ENCODE results near the gene RRP8.

The RRP8 gene

DNA sequence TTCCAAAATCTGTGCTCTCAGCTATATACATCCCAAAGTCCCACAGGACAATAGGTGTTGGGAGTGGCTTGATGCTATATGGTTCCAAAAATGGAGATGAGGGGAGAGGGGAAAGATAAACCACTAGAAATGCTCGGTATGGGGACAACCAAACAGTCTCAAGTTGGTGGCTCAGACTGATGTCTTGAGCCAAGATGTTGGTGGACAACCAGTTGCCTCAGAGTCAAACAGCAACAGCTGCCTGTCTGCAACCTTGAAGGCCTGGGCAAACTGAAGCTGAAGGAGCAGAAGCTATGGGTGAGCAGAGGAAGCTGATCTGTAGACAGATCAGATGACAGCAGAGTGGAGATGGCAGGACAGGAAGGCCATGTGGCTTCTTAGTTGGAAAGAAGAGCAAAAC lies 4.0 kb downstream of the RRP8 start:
- DNase-seq, result no peak

DNA sequence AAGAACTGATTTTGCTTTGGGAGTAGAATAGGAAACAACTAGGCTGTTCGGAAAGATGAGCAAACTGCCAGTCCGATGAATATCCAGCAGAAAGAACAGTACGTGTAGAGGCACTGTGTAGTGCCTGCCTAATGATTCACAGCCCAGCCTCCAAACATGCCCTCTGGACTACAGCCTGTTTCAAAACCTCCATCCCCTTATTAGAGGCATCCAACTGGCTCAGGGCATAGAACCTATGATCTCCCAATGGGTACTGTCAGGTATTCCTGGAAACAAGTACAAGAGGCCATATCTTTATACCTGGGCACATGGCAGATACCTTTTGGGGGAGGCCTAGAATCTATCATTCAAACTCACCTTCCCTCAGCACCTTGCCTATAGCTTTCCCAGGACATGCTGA lies 4.9 kb downstream of the RRP8 start:
- DNase-seq, result no peak

DNA sequence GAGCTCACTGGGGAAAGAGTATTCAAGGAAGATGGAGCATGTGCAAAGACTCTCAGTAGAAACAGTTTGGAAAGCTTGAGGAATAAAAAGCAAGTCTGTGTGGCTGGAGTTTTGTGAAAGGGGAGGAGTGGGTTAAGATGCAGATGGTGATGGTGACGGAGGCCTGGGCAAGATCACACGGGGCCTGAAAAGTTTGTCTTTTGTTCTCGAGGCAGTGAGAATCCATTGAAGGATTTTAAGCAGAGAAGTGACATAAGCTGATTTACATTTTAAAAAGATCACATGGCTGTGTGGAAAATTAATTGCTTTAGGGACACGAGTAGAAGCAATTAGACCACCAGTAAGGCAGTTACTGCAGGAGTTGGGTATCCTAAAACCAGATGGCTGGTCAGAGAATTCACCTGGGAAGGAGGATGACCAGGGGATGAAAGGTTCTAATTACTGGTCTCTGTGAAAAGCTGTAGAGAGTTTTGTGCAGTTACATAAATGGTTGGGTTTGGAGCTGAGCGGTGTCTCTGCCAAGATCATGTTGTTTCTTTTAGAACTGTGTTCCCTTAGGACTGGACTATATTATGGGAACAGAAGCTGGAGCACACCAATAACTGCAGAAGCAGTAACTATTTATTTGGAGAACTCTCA lies 7.1 kb downstream of the RRP8 start:
- DNase-seq, result no peak

DNA sequence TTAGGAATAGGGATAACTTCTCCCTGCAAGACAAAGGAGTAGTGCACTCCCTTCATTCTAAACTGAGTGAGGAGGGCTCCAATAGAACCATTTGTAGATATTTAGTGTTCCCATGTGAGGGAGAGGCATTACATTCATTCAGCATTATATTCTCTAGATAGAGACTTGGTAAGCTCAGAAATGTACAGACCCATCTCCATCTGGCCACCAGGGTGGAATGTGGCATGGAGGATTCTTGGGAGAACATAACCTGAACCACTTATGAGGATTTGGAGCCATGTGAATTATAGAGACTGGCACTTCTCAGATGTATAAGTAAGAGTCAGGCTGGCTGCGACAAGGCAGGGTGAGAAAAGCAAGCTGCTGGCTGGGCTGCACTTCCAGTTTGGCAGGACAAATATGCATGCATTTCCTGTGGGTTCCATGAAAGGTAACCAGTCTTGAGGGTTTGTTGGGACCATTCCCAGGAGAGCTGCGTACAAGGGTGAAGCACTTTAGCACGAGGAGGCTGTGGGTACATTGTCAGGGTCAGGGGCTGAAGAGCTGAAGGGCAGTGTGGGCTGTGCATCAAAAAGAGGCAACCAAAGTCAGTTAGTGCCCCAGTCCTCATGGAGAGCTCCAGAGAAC lies 9.2 kb downstream of the RRP8 start:
- DNase-seq, result no peak

DNA sequence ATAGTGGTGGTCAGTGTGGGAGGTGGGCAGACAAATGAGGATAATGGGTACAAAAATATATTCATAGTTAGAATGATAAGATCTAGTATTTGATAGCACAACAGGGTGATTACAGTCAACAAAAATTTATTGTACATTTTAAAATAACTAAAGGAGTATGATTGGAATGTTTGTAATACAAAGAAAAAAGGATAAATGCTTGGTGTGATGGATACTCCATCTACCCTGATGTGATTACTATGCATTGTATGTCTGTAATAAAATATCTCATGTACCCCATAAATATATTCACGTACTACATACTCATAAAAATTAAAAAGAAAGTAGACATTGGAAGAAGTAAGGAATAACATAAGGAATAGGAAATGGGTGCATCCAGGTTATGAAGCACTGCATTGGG lies 15.4 kb downstream of the RRP8 start:
- DNase-seq, result no peak

DNA sequence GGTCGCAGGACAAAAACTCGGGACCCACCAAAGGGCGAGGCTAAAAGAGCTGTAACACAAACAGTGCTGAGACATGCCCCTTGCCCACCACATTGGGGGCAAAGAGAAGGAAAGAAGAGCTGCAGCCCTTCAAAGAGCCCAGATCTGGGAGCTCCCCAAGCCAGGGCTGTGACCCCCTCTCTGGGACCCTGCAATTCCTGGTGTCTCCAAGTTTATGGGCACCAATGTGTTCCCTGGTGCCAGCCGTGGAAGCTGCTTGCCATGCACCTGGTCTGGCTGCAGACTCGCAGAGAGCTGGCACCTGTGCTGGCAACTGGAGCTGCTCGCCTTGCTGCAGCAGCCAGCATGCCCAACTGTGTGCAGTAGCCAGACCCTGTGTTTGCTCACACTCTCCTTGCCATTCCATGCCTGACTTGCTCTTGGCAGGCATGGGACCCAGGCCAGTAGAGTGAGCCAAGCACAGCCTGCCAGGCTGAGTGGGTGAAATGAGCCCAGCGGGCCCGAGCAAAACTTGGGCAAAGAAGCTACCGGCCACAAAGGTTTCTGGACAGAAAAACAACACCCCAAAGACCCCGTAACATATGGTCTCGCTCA lies 16.0 kb downstream of the RRP8 start:
- DNase-seq, result no peak

DNA sequence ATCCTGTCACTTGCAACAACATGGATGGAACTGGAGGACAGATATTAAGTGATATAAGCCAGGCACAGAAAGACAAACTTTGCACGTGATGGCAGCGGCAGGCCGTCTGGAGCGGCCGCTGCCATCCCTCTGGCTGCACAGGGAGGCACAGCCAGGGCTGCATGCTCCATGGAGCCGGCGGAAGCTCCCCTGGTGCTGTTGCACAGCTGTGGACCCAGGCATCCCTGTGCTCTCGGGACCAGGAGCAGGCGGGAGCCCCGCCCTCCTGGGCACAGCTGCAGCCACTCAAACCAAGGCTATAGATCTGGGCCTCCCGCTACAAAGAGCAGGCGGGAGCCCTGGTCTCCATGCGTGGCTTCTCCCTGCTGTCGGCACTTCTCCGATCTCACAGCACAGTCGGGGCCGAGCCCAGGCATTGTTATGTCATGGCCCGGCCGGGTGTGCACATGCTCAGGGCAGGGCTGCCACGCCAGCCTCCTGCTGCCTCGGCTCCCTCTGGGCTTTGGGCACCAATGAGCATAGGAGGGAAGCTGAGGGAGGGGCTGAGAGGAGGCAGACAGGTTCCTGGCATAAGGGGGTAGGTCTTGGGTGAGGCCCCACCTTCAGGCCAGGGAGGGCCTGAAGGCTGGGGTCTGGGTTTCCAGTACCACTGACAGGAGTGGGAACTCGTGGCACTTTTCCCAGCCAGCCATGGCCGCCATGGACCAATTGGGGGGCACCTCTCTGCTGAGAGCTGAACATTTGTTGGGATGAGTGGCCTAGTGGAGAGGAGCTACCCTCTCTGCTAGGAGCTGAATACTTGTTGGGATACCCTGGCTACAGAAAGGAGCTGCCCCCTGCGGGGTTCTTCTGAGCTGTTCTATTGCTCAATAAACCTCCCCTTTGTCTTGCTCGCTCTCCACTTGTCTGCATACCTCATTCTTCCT lies 16.7 kb downstream of the RRP8 start:
- DNase-seq, result no peak

DNA sequence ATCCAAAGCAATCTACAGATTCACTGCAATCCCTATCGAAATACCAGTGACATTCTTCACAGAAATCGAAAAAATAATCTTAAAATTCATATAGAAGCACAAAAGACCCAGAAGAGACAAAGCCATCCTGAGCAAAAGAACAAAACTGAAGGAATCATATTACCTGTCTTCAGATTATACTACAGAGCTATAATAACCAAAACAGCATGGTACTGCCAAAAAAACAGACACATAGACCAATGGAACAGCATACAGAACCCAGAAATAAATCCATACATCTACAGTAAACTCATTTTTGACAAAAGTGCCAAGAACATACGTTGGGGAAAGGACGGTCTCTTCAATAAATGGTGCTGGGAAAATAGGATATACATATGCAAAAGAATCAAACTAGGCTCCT lies 18.9 kb downstream of the RRP8 start:
- DNase-seq, result no peak

DNA sequence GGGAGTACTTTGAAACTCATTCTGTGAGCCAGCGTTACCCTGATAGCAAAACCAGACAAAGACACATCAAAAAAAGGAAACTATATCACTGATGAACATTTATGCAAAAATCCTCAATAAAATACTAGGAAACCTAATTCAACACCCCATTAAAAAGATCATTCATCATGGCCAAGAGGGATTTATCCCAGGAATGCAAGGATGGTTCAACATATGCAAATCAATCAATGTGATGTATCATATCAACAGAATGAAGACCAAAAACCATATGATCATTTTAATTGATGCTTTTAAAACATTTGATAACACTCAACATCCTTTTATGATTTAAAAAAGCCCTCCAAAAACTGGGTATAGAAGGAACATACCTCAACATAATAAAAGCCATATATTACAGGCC lies 19.8 kb downstream of the RRP8 start:
- no peak for DNase-seq

DNA sequence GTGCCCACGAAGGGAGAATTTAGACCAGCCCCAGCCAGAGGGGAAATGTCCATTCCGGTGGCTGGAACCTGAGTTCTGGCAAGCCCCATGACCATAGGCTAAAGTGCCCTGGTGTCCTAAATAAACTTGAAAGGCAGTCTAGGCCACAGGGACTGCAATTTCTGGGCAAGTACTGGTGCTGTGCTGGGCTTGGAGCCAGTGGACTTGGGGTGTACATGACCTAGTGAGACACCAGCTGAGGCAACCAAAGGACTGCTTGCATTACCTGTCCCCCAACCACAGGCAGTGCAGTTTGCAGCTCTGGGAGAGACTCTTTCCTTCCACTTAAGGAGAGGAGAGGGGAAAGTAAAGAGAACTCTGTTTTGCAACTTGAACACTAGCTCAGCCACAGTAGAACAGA lies 23.7 kb downstream of the RRP8 start:
- DNase-seq, result no peak

DNA sequence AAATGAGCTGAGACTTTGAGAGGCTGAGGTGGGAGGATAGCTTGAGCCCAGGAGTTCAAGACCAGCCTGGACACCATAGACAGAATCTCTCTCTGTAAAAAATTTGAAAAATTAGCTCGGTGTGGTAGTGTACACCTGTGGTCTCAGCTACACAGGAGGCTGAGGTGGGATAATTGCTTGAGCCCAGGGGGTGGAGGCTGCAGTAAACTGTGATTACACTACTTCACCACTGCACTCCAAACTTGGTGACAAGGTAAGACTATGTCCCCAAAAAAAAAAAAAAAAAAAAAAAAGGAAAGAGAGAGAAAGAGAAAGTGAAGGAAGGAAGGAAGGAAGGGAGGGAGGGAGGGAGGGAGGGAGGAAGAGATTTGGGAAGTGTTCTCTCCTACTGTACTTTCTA lies 25.3 kb downstream of the RRP8 start:
- no peak for DNase-seq

DNA sequence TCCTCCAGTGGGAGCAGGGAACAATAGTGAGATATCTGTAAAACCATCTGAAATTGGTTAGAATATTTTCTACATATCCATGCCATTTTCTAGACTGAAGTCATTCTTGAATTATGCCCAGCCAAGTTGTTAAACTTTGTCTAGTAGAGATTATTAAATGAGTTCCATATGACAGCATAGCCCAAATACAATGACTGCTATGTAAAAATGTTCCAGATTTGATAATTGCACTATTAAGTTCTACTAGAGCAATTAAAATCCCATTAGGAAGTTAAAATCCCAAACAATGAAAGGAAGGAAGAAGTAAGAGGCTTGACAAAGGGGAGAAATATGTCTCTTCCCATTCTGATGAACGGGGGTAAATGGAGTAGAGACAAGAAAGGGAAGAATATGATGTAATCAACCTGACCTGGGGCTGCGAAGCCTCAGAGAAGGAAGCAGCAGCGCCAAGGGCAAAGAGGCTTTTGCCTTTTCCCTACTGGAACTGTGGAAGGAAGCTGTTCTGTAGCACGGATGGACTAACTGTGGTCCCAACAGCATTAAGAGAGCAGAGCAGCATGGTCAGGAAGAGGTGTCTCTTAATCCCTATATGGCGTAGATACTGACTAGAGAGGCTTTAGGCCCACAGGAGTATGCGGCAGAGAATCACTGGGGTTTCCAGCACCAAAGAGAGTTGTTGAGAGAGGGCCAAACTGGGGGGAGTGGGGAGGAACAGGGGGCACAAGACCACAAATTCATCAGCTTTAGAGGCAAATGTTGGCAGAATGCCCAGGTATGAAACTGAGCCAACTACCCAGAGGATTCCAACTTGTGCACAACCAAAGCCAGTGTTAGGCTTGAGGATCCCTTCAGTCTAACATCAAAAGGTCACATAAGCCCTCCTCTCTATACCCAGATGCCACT lies 26.7 kb downstream of the RRP8 start:
- no peak for DNase-seq

DNA sequence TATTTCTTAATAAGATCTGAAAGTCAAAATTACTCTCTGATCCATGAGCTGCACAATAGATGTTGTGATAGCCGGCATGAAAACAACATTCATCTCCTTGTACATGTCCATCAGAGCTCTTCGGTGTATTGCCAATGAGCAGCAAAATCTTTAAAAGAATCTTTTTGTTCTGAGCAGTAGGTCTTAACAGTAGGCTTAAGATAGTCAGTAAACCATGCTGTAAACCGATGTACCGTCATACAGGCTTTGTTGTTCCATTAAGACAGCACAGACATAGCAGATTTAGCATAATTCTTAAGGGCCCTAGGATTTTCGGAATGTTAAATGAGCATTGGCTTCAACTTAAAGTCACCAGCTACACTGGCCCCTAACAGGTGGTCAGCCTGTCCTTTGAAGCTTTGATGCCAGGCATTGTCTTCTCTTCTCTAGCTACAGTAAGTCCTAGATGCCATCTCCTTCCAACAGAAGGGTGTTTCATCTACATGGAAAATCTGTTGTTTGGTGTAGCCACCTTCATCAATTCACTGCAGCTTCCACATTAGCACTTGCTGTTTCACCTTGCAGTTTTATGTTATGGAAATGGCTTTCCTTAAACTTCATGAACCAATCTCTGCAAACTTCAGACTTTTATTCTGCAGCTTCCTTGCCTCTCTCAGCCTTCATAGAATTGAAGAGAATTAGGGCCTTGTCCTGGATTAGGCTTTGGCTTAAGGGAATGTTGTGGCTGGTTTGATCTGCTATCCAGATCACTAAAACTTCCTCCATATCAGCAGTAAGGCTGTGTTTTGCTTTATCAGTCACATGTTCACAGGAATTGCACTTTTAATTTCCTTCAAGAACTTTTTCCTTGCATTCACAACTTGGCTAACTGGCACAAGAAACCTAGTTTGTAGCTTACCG lies 28.4 kb downstream of the RRP8 start:
- DNase-seq, result no peak

DNA sequence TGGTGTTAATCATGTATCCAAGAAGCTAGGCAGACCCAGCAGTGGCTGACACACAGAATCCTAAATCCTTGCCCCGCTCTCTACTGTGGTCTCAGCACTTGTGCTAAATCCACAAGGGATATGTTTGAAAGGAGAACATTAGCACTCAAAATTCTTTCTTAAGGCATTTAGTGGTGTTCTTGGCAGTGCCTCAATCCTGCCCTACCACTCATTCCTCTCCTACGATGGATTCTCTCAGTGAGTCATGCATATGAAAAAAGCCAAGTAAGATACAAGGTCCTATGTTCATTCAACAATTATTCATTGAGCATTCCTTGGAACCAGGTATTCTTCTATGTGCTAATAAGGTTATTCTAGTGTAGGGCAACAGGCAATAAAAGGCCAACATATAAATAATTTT lies 31.2 kb downstream of the RRP8 start:
- DNase-seq, result no peak

DNA sequence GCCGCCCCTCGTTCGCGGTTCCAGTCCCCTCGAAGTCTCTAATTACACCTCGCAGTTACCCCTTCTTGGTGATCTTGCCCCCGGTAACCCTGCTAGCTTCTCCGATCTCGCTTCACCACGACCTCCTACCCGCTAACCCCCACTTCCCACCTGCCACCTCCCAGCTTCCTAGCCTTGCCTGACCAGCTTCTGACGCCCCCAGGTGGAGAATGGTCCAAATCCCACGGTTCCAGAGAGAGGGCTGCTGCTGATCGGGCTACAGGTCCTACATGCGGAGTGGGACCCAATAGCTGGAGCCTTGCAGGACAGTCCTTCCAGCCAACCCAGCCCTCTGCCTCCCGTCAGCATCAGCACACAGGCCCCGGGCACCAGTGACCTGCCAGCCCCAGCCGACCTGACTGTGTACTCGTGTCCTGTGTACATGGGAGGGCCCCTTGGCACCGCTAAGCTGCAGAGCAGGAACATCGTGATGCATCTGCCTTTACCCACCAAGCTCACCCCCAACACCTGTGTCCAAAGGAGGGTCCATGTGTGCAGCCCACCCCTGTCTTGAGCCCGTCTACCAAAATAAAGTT lies 31.9 kb downstream of the RRP8 start:
- DNase-seq, result no peak

DNA sequence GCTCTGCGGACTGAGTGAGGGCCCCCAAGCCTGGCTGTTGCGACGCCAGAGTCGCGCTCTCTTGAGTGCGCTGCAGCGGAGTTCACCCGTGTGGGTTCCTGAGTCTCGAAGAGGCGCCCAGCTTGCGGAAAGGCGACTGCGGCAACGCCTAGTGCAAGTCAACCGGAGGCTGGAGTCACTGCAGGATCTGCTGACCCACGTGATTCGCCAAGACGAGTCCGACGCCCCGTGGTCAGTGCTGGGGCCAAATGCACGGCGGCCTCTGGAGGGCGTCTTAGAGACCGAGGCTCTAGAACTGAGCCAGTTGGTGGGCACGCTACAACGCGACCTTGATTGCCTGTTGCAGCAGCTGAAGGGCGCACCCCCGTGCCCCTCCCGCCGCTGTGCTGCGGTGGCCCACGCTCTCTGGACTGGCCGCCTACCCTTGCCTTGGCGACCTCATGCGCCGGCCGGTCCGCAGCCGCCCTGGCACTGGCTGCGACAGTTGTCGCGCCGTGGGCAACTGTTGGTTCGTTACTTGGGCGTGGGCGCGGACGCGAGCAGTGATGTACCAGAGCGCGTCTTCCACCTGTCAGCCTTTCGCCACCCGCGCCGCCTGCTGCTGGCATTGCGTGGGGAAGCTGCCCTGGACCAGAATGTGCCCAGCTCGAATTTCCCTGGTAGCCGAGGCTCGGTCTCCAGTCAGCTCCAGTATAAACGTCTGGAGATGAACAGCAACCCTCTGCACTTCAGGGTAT lies 32.6 kb downstream of the RRP8 start:
- no peak for DNase-seq

DNA sequence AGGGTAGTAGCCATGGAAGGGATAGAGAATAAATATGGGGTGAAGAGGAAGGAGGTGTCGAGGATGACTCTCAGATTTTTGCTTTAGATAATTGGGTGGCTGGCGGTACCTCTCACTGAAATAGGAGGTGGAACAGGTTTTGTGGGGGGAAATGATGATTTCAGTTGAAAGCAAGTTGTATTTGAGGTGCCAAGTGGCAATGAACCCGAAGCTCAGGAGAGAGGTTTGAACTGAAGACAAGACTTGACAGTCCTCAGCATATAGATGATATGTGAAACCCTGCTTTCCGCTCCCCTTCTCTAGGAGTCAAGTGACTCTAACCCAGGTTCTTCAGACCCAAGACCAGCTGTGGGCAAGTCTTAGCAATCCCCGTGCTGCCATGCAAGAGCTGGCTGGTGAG lies 33.7 kb downstream of the RRP8 start:
- no peak for DNase-seq

DNA sequence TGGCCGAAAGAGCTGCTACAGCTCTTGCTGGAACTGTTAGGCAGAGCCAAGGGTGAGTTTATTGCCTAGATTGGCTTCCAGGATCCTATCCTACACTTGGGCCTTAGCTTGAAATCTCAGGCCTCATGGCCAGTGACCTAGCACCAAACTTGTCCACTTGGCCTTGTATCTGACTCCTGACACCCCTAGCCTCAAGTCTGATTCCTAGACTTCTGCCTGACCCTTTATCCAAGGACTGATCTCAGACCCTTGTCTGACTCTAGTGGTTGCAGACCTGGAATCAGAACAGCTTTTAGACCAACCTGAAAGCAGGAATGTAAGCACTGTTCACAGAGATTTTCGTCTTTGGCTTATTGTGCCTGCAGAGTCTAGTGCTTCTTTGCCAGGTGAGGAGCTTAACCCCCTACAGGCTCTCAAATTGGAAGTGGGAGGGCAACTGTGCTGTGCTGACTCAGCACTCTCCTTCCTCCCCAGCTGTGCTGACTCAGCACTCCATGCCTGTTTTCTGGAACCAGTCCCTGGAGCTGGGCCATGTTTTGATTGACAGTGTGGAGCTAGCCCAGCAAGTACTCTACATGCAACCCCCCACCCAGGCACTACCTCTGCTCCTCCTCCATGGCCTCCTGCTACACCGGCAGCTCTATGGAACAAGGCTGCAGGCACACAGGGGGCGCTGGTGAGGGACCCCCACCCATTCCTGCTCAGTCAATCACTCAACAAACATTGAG lies 35.1 kb downstream of the RRP8 start:
- no peak for DNase-seq

DNA sequence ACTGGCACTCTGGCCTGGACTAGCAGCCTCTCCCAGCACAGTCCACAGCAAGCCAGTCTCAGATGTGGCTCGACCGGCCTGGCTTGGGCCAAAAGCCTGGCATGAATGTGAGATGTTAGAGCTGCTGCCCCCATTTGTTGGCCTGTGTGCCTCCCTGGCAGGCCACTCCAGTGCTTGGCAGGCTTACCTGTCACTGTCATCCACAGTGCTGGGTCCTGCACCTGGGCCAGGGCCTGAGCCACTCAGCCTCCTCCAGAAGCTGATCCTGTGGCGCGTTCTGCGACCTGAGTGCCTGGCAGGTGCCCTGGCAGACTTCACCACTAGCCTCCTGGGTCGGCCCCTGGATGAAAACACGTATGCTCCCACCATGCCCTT lies 36.1 kb downstream of the RRP8 start:
- DNase-seq, result no peak

Measured in activated CD4-positive, alpha-beta T cell treated with anti-CD3 and anti-CD28 coated beads, Interleukin-2, amount 50 U/mL, for 16 hours (primary cell).